Activated CD4-positive, CD25-positive, alpha-beta regulatory T cell treated with anti-CD3 and anti-CD28 coated beads, Interleukin-2, amount 50 U/mL, for 24 hours (primary cell): ENCODE results near the gene SARDH.

Source experiments
- ATAC-seq, 2 donors: fragments of 150-1000 bp; cut with Tn5 transposase; one replicate each; pipeline ENCODE4 v1.10.0; 2021; ENCODE audit warnings: mild to moderate bottlenecking in 1 of 2, moderate library complexity in 1 of 2

The SARDH gene

DNA sequence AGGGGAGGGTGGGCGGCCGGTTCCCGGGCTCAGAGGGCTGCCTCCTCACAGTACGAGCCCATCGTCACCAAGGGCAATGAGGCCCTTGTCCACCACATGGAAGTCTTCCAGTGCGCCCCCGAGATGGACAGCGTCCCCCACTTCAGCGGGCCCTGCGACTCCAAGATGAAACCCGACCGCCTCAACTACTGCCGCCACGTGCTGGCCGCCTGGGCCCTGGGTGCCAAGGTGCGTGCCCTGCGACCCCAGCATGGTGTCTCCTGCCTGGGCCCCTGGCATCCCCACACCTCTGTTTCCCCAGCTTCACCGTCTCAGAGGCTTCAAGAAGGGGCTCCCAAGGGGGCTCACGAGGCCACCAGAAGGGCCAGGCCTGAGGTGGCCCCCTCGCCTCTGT lies 94.8 kb downstream of the SARDH start:
- no peak for ATAC-seq

DNA sequence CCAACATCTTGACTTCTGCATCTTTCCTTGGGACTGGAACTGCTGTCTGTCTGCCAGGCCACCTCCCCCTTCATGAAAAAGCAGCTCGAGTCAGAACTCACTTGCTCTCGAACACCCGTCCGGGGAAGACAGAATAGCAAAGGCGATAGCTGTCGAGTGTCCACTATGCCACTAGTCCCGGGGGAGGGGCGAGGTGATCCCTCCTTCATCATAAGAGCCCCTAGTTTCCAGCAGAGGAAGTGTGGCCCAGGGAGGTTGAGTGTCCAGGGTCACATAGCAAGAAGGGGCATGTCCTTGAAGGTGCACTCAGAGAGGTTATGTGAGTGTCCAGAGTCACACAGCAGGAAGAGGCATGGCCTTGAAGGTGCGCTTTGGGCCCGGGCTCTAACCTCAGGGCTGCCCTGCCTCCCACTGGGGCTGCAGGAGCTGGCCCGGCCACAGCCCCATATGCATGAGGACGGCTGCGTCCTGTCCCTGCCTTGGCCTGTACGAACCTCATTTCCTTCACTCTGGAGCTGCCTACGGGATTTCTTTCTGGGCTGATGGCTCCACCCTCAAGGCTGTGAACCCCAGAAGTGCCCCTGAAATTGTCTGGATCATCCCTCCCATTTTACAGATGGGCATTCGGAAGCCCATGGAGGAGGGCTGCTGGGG lies 95.3 kb downstream of the SARDH start:
- no peak for ATAC-seq

DNA sequence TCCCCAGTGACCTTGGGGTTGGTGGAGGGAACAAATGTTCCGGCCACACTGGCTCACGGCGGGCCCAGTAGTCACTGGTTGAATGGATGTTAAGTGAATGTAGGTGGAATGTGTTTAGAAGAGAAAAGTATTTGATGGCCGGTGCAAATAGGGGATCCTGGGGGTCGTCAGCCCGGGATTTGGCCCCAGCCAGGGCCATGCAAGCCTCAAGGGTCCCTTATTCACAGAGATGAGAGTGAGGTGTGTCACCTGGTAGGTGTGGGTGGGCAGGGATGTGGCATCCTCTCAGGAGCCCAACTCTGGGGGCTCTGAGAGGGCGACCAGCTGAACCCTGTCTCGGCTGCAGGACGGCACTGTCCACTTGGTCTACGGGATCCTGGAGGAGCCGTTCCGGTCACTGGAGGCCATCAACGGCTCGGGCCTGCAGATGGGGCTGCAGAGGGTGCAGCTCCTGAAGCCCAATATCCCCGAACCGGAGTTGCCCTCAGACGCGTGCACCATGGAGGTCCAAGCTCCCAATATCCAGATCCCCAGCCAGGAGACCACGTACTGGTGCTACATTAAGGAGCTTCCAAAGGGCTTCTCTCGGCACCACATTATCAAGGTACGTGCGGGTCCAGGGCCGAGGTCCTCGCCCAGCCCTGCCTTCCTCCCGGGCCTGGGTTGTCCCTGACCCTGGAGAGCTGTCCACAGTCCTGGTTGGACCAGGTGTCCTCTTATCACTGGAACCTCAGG lies 96.1 kb downstream of the SARDH start:
- no peak for ATAC-seq

DNA sequence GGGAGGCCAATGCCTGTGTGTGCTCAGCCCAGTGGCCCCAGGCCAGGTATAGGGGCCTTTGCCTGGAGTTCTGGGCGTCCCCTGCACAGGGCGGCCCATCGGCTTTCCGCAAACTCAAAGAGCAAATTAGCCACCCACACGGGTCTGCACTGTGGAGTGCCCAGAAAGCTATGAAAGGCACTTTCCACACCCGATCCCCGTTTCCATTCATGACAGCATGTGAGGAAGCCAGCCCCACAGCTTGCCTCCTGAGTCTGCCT lies 96.8 kb downstream of the SARDH start:
- ATAC-seq: no peak

DNA sequence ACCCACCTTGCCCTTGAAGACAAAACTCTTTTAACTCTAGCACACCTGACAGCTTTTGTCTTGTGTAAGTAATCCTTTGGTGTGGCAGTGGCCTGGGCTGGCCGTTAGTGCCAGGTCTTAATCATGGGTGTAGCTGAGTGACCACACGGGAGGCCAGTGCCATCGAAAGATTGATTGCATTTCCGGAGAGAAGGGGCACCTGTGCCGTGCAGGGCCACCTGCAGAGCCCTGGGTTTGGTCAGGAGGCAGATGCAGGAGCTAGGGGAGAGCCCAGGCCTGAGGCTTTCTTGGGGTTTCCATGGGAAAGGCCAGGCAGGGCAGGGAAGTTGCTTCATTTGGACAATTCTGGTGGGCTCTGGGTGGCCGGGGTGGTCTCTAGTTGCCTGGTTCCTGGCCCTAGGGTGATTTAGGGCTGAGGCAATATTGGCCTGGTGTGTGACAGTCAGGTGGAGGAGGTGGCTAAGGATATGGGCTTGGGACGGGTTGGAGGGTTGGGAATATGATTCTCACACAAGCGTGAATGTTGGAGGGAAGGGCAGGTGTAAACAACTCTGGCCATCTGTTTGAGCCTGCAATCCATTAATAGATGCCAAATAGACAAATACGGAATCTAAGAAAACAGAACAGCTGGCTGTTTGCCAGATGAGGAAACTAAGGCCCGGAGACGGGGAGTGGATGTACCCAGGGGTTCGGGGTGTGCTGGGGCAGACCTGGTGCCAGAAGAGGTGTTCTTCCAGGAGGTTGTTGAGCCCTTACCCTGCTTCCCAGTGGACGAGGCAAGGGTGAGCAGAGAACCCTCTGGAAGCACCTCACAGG lies 97.4 kb downstream of the SARDH start:
- no peak for ATAC-seq

DNA sequence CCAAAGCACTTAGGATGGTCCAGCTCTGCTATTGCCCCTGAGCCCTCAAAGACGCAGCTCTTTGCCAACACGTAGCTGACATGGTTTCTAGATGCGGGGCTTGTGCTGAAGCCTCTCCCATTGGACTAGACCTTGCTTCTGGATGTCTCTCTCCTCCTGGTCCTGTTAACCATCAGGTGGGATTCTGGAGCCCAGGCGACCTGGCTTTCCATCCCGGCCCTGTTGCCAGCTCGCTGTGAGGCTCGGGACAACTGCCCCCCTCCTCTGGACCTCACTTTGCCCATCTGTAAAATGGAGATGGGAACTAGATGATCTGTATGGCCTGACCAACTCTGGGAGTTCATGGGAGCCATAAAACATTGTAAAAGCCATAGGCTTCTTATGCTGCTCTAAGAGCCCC lies 98.0 kb downstream of the SARDH start:
- no peak for ATAC-seq

DNA sequence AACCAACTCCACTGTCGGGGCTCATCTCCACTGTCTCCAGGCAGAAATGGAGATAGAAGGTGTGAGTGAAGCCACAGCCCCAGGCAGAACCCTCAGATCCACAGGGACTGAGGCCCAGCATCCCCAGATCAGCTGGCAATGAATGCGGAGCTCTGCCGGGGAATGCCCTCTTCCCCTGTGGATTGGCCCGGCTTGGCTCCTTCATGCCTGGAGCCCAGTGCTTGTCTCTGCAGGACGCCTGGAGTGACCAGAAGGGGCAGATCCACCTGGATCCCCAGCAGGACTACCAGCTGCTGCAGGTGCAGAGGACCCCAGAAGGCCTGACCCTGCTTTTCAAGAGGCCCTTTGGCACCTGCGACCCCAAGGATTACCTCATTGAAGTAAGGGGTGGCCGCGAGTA lies 98.5 kb downstream of the SARDH start:
- ATAC-seq: no peak

DNA sequence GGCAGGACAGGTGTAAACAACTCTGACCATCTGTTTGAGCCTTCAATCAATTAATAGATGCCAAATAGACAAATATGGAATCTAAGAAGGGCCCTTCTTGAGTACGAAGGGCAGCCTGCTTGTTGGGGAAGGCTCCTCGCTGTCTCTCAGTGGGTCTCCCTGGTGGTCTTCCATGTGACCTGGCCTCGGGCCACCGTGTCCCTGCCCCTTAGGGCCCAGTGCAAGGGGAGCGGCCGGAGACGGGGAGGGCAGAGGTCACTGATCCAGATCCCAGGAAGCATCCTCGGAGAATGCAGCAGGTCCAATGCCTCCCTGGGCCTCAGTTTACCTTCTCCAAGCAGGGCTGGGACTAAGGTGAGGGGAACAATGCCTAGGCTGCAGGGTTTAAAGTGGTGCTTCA lies 99.4 kb downstream of the SARDH start:
- ATAC-seq: no peak

DNA sequence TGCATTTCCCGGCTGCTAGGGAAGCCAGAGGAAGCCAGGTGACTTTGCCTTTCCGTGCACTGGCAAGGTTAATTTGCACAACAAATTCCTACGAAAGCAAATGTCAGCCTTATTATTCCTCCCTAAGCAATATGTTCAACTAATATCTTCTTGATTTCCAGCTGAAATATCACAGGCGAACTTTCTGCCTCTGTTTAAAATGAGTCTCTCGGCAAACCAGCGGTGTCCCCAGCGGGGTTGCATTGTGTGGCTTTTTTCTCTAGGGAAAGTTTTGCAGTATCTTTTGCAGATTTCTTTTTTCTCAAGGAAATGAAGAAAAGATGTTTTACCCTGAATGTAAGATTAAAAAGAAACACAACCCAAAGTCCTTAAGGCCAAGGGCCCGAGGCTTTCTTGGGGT lies 100.1 kb downstream of the SARDH start:
- no peak for ATAC-seq

DNA sequence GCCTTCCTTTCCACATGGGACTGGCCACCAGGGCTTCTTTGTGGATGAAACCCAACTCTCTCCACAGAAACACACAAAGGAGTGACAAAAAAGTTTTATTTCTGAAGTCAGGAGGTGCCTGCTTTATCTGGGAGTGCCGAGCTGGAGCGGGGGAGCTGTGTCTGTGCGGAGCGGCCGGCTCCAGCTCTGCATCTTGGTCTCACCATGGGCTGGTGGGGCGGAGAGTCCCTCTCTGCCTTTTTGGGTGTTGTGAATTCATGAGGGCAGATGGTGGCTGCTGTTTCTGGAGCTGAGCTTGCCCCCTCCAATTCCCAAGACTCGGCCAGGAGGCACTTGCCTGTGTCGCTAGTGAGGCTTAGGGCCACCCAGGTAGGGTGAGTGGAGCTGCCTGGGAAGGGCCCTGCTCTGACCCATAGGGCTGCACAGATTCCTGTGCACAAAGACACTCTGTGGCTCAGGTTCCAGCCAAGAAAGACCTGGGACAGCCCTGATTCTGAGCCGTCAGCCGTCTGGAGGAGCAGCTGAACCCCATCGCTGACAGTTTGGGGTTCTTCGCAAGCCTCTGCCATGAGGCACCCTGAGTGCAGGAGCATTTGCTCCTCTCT lies 100.6 kb downstream of the SARDH start:
- no peak for ATAC-seq

DNA sequence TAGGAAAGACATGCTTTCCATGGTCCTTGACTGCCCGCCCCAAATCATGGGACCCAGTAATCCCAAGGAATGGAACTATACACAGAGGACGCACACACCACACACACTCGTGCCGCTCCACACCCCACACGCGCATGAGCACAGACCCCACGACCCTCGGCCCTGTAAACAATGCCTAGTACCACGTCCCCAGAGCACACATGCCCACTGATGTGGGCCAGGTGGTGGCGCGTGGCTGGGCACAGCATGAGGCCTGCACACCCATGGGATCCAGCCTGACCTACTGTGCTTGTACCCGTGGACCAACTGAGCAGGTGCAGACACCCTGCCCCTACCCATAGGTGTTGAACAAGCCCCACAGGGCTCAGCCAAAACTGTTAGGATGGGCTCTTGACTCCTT lies 101.2 kb downstream of the SARDH start:
- ATAC-seq: no peak

DNA sequence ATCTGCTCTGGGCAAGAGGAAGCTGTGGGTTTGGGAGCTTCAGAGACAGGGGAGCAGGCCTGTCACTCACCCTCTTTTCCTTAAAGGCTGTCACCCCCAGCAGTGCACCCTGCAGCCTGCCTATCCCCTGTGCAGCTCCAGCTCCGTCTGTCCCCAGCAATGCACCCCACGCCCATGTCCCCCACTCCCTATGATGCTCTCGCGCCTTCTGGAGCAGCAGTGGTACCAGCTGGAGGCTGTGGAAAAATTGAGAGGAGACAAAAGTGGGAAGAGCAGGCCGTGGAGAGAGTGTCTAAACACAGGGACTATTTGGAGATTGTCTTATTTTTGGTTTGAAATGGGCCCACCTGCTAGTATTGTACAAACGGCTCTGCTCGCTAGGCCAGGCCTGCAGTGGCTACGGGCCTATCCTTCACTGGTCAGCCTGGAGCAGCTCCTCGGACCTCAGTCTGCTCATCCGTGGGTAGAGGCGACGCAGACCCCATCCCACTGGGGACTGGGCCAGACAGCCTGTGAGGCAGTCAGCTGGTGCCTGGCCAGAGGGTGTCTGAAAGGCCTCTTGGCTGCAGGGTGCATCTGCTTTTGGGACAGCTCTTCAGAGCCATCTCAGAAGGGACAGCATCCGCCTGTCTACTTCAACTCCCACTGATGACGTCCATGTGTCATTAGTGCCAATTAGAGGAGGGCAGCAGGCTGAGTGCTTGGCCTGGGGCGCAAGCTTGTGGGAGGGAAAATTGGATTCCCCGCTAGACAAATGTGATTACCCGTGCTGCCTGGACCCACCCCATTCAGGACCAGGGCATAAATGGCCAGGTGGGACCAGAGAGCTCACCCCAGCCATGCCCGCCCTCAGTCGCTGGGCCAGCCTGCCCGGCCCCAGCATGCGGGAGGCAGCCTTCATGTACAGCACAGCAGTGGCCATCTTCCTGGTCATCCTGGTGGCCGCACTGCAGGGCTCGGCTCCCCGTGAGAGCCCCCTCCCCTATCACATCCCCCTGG lies 102.3 kb downstream of the SARDH start, which contains the start of gene DBH:
Gene DBH, plus strand, starts transcription at position 831 of the 999 bp plus-strand sequence. Its CDS starts 9 bp downstream, at position 840.
- ATAC-seq: no peak

DNA sequence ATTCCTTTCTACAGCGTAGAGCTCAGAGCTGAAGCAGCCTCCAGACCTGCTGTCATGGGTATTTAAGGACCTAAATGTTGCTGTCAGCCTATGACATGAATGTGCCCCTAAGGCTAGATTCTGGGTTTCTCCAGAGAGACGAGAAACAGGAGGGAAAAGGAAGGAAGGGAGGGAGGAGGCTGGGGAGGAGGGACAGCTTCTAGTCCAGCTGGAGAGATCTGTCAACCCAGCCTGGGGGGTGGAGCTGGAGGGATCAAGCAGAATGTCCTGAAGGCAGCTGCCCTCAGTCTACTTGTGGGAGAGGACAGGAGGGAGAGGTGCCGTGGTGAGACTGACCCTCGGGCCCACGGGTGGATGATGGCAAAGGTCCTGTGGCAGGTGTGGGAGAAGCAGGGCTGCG lies 103.1 kb downstream of the SARDH start:
- ATAC-seq: no peak

DNA sequence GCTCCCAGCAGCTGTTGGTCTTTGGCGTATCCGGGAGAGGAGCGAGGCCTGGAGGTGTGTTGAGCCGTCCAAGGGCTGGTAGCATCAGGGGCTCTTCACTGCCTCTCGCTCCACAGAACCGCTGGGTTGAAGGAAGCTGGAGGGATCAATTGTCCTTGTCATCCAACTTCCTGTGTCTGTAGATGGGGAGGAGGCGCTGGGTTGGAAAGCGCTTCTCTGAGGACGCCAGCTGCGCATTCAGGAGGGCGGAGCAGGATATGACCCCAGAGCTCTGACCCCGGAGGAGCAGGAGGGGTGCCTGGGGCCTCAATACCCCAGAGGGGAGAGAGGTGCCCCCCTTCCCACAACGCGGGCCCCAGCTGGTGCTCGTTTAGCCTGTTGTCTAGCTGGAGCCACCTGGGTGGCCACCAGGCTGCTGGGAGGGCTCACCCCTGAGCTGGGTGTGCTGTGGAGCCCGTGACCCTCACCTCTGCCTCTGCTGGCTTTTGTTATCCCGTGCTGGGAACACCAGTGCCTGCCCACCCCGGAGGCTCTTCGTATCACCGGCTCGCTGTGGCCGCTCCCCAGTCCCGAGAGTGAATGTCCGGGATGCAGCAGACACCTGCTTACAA lies 104.0 kb downstream of the SARDH start:
- no peak for ATAC-seq

DNA sequence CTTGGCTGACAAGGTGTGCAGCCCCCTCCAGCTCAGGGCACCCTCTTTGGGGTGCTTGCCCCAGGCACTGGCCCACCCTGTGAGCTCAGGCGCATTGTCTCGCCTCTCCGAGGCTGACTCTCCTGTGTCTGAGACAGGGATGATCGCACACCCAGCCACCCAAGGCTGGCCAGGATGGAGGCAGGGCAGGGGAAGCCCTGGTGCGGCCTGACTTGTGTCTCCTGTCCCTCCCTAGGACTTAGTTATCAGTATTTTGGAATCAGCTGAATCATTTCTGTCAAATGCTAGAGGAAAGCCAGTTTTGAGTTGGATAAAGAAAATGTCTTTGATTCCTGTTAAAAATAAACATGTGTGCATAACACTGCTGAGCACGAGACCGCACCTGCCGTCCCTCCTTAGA lies 104.5 kb downstream of the SARDH start:
- ATAC-seq: no peak

DNA sequence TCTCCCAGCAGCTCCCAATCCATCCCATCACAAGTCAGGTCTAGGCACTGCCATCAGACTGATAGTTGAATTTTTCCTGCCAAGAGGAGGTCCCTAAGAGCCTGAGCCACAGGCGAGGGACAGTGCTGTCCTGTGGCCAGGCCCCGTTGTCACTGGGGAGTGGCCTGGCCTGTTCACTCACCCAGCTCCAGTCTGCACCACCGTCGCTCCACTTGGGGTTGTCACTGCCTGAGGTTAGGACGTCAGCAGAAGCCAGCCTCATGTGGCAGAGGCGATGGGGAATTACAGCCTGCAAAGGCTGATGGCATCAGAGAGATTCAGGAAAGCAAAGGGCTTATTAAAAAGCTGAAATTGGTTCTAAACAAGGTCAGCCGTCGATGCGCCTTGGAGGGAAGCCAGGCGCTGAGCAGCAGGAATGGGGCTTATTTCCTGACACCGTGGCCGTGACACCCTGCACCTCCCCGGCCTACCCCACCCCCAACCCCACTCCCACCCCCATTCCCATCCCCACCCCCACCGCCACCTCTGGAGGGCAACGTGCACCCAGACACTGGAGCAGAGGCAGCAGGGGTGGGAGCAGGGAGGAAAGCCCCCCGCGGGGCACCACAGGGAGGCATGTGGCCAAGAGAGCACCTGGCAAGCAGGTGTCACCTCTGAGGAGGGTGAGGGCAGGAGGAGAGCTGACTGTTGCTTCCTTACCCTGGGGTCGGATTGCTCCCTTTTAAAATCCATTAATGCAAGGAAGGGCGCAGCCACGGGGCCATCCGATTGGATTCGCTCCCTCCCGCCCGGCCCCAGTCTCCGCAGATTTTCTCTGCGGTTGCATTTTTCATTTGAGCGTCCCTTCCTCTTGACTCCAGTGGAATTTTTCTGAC lies 105.1 kb downstream of the SARDH start:
- ATAC-seq: no peak

DNA sequence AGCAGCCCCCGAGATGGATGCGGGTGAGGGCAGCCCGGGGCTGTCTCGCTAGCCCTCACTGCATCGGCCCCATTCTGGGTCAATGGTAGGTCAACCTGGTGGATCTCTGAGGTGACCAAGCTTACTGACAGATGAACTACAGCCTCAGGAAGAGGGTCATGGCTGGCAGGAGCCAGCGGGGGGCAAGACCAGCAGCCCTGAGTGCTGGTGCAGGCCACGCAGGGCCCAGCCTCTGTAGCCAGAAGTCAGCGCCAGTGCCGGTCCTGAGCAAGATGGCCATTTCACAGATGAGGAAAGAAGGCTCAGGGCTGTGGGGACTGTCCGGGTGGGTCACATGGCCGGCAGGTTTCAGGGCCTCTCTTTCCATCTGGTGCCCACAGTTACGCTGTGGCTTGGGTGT lies 107.0 kb downstream of the SARDH start:
- no peak for ATAC-seq

DNA sequence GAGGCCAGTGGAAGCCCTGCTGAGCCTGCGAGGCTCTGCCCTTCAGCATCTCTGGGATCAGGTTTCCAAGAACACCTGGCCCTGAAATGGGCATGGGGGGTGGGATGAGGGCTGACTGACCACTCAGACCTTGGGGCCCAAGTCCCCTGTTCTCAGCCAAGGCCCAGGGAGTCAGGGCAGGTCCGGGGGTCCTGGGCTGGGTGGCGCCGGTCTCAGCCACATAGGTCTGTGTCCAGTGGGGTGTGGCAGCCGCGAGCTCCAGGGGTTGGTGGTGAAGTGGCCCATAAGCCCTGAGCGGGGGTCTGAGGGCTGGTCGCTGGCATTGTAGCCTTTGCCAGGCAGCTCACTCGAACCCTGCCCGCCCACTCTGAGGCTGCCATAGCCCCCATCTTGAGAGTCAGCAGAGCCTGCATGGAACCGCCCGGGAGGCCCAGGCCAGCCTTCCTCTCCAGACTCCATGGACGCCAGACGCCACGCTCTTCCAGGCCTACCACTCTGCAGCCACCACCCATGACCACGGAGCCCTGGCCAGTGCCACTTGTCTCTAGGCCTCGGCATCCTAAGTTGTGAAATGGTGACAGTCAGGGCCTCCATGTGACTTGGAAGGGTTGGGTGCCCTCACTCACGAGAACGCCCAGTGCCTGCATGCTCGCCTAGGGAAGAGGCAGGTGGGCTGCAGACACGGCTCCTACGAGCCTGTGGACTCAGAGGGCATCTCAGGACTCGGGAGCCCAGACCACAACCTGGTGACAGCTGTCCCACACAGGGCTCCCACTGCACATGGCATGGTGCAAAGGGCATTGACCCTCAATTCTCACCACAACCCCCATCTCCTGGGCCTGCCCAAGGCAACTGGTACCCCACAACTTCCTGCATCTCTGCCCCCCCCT lies 108.7 kb downstream of the SARDH start:
- no peak for ATAC-seq

DNA sequence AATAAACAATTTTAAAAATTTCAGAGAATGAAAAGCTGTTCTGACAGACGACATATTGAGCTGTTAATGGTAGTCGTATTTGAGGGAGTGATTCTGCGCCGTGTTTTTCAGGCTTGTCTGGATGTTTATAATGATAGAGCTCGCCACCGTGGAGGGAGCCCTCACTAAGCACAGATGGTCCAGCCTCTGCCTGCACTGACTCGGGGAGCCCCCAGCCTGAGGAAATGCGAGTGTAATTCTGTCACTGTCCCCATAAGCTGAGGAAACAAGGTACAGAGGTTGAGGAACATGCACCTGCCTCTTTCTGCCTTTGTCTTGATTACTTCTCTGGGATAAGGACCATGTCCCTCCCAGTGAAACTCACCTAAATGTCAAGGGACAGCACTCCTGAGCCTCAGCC lies 109.4 kb downstream of the SARDH start:
- ATAC-seq: no peak

DNA sequence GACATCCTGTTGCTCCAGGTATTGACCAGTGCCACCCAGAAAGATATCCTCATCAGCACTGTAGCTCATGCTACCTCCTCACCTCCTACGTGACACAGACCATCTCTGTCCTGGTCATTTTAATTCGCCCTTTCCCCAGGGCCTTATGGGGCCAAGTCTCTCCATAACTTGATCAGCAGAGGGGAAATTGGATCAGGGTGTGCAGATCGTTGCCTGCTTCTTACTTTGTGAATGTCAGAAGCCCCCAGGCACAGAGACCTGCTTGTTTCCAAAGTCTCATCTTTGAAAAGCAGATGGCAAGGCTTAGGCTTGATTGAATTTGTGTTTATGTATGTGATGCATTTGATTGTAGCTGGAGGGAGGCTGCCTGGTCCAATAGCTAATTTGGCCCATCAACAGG lies 110.8 kb downstream of the SARDH start:
- no peak for ATAC-seq
